CD14-positive monocyte (primary cell): ENCODE results near the gene IFT27. TPM values are rescaled to one million over a fixed set of nuclear protein-coding genes. Genes with fewer than 3 reads are reported as not detected.

Experiments
- DNase-seq, 3 donors: peaks; one replicate each; pipeline ENCODE4 v3.0.0-alpha.2; 2011 to 2022
- H2AFZ ChIP-seq: 2 replicates; pipeline ENCODE4 v1.6.0; 2012; ENCODE audit warnings: mild to moderate bottlenecking, low read depth, low read length, inconsistent platforms; ENCODE audit not compliant: insufficient read depth, poor library complexity, severe bottlenecking
- H3K27ac ChIP-seq, 2 donors: 1 replicate in 1 of 2; 2 replicates in 1 of 2; pipeline ENCODE4 v1.5.1; 2012 to 2013; ENCODE audit warnings: low read length in 2 of 2, control low read depth in 1 of 2, inconsistent platforms in 1 of 2, low read depth in 1 of 2, mild to moderate bottlenecking in 1 of 2
- H3K27me3 ChIP-seq, 2 donors: one replicate each; pipeline versions ENCODE4 v1.6.0 to v1.6.1; 2011 to 2013; ENCODE audit warnings: low read length in 2 of 2; ENCODE audit not compliant: control insufficient read depth in 2 of 2, insufficient read depth in 2 of 2
- H3K36me3 ChIP-seq, 2 donors: replicated peaks in 1 of 2; 1 replicate in 1 of 2; 2 replicates in 1 of 2; pipeline versions ENCODE4 v1.5.1 to v1.6.1; 2012 to 2013; ENCODE audit warnings: low read length in 2 of 2, control low read depth in 1 of 2, inconsistent platforms in 1 of 2, mild to moderate bottlenecking in 1 of 2; ENCODE audit not compliant: insufficient read depth in 2 of 2, control insufficient read depth in 1 of 2
- H3K4me1 ChIP-seq, 2 donors: 1 replicate in 1 of 2; 2 replicates in 1 of 2; pipeline versions ENCODE4 v1.5.1 to v1.6.1; 2012 to 2013; ENCODE audit warnings: low read length in 2 of 2, control low read depth in 1 of 2, inconsistent platforms in 1 of 2, mild to moderate bottlenecking in 1 of 2, moderate library complexity in 1 of 2; ENCODE audit not compliant: insufficient read depth in 2 of 2, control insufficient read depth in 1 of 2
- H3K4me2 ChIP-seq: replicated peaks from 2 replicates; pipeline ENCODE3; 2012; ENCODE audit warnings: low read length, moderate library complexity, mild to moderate bottlenecking; ENCODE audit not compliant: poor library complexity, severe bottlenecking; ENCODE audit errors: extremely low read depth
- H3K4me3 ChIP-seq, 3 experiments: fragments of 200-600 bp in 1 of 3; sonication (generic) in 1 of 3; replicated peaks in 1 of 3; 1 replicate in 2 of 3; 2 replicates in 1 of 3; pipeline ENCODE4 v1.5.1; 2011 to 2013; ENCODE audit warnings: low read length in 3 of 3, mild to moderate bottlenecking in 3 of 3, control low read depth in 2 of 3, low read depth in 2 of 3, inconsistent platforms in 1 of 3, moderate library complexity in 1 of 3
- H3K79me2 ChIP-seq: 2 replicates; pipeline ENCODE4 v1.6.0; 2012; ENCODE audit warnings: mild to moderate bottlenecking, control low read depth, inconsistent platforms, low read length, moderate library complexity; ENCODE audit not compliant: insufficient read depth
- H3K9ac ChIP-seq: 2 replicates; pipeline ENCODE4 v1.6.0; 2017; ENCODE audit warnings: low read length, mild to moderate bottlenecking; ENCODE audit not compliant: insufficient read depth, poor library complexity, severe bottlenecking
- H3K9me3 ChIP-seq, 2 donors: replicated peaks in 1 of 2; 1 replicate in 1 of 2; 2 replicates in 1 of 2; pipeline versions ENCODE4 v1.5.1 to v1.6.1; 2012 to 2013; ENCODE audit warnings: low read length in 2 of 2, control low read depth in 1 of 2; ENCODE audit not compliant: control insufficient read depth in 1 of 2, insufficient read depth in 1 of 2
- H4K20me1 ChIP-seq: 2 replicates; pipeline ENCODE4 v1.6.0; 2012; ENCODE audit warnings: mild to moderate bottlenecking, low read length, control low read depth, moderate library complexity; ENCODE audit not compliant: insufficient read depth
- H3K27ac Mint-ChIP-seq, 7 donors: one replicate each; pipeline ENCODE4 v1.8.0; 2020; ENCODE audit warnings: mild to moderate bottlenecking in 7 of 7, mixed read lengths in 7 of 7, moderate library complexity in 6 of 7, inconsistent platforms in 2 of 7
- H3K27me3 Mint-ChIP-seq, 3 donors: one replicate each; pipeline ENCODE4 v1.8.0; 2021 to 2022; ENCODE audit warnings: low read depth in 3 of 3, mild to moderate bottlenecking in 3 of 3, mixed read lengths in 3 of 3, moderate library complexity in 3 of 3, inconsistent platforms in 1 of 3
- H3K36me3 Mint-ChIP-seq, 2 donors: one replicate each; pipeline ENCODE4 v1.8.0; 2020; ENCODE audit warnings: mixed read lengths in 2 of 2, inconsistent platforms in 1 of 2, mild to moderate bottlenecking in 1 of 2
- H3K4me1 Mint-ChIP-seq: one replicate; pipeline ENCODE4 v1.8.0; 2020; ENCODE audit warnings: mild to moderate bottlenecking, mixed read lengths
- H3K4me3 Mint-ChIP-seq, 2 donors: one replicate each; pipeline ENCODE4 v1.8.0; 2020; ENCODE audit warnings: mild to moderate bottlenecking in 2 of 2, mixed read lengths in 2 of 2, moderate library complexity in 1 of 2
- H3K9me3 Mint-ChIP-seq, 7 donors: one replicate each; pipeline ENCODE4 v1.8.0; 2020 to 2022; ENCODE audit warnings: mixed read lengths in 7 of 7, mild to moderate bottlenecking in 6 of 7, moderate library complexity in 6 of 7, inconsistent platforms in 2 of 7
- CTCF ChIP-seq: fragments of 200-600 bp; IDR thresholded peaks from one replicate; pipeline ENCODE4 v1.8.0; 2022; ENCODE audit warnings: antibody characterized with exemption, mild to moderate bottlenecking
- WGBS: methylation state at CpG from one replicate; pipeline ENCODE4 v1.1.5; 2013; ENCODE audit warnings: missing lambda C conversion rate; ENCODE audit not compliant: insufficient coverage; 5-methylcytosine and 5-hydroxymethylcytosine counted together
- intact Hi-C, 2 donors: fragments of 100-400 bp; cut with micrococcal nuclease; formaldehyde crosslinking; loops; one replicate each; pipeline versions ENCODE4 v1.15.0 to v1.15.1; 2023
- polyA plus RNA-seq, 3 donors: library from polyadenylated mRNA; depleted of rRNA in 1 of 3; unstranded in 2 of 3; stranded (reverse) in 1 of 3; fragments of 300-500 nt in 2 of 3; fragments of >200 nt in 1 of 3; fragmentation: Illumina TruSeq in 2 of 3; gene quantifications; 1 replicate in 2 of 3; 2 replicates in 1 of 3; pipeline ENCODE4 v1.2.3, GENCODE V29; 2012 to 2021

IFT27 gene
- polyA plus RNA-seq, 3 donors: 12.5 to 16.9 (median 14.6) TPM

- H3K4me3 ChIP-seq: no peak overlapping the region
- intact Hi-C loops: no loop called here
- no peak for TF ChIP-seq CTCF
- H3K36me3 ChIP-seq: no peaks in the 10 kb centered on the region
- no peak overlapping the region for H3K4me2 ChIP-seq
- no peaks in the 10 kb centered on the region for H3K9me3 ChIP-seq
- no peaks in the 10 kb centered on the region for H3K4me1 ChIP-seq
- no peak overlapping the region for H3K4me3 Mint-ChIP-seq
- no peak for DNase-seq
- H3K9ac ChIP-seq: no peak overlapping the region
- H3K27ac ChIP-seq: no peak overlapping the region
- H3K79me2 ChIP-seq: no peaks in the 10 kb centered on the region
- no peaks in the 10 kb centered on the region for H3K36me3 Mint-ChIP-seq
- no peaks in the 10 kb centered on the region for H4K20me1 ChIP-seq
- no peak overlapping the region for H3K27ac Mint-ChIP-seq
- peaks cover 9 to 22% (median 11%) of the 10 kb centered on the region in 3 donors for H3K27me3 Mint-ChIP-seq
- H3K9me3 Mint-ChIP-seq: peaks cover 0 to 2% (median 0%) of the 10 kb centered on the region in 7 donors
- H3K4me1 Mint-ChIP-seq: no peaks in the 10 kb centered on the region
- peaks cover 2 to 3% of the 10 kb centered on the region in 2 donors for H3K27me3 ChIP-seq
- WGBS: no CpG with 5 or more reads among the region's 2 CpGs
- H2AFZ ChIP-seq: no peak overlapping the region
These were observed 61.8 kb downstream of the IFT27 start for GRCh38 chr22:36714110-36714509.

- H3K27ac ChIP-seq: no peak overlapping the region
- no peak overlapping the region for H3K4me3 ChIP-seq
- no peaks in the 10 kb centered on the region for H4K20me1 ChIP-seq
- Mint-ChIP-seq H3K36me3 (no peaks in the 10 kb centered on the region), H3K9me3 (peaks cover 0 to 2% (median 0%) of the 10 kb centered on the region in 7 donors), H3K27me3 (peaks cover 9 to 18% (median 11%) of the 10 kb centered on the region in 3 donors), H3K4me3 (no peak overlapping the region), H3K4me1 (no peaks in the 10 kb centered on the region), H3K27ac (no peak overlapping the region)
- H3K9me3 ChIP-seq: no peaks in the 10 kb centered on the region
- no peaks in the 10 kb centered on the region for H3K36me3 ChIP-seq
- no peak for DNase-seq
- 87% methylated on average over 2 of the region's 5 CpGs for WGBS
- H2AFZ ChIP-seq: no peak overlapping the region
- H3K79me2 ChIP-seq: no peaks in the 10 kb centered on the region
- H3K4me2 ChIP-seq: no peak overlapping the region
- intact Hi-C loops: no loop called here
- no peak overlapping the region for H3K9ac ChIP-seq
- peaks cover 2% of the 10 kb centered on the region in 2 donors for H3K27me3 ChIP-seq
- H3K4me1 ChIP-seq: no peaks in the 10 kb centered on the region
- no peak for TF ChIP-seq CTCF
These were observed 62.5 kb downstream of the IFT27 start for GRCh38 chr22:36713436-36713835.

Other genes starting within 250 kb of the IFT27 start
- 100 to 1,000 TPM; 102 to 244 (median 122) TPM for gene EIF3D, start 247.0 kb downstream of the IFT27 start, polyA plus RNA-seq
- gene CACNG2, start 72.4 kb downstream of the IFT27 start, polyA plus RNA-seq: not detected
- gene PVALB, start 40.9 kb upstream of the IFT27 start, polyA plus RNA-seq: under 1 TPM in 1 of 3 donors, not detected in 2; 0.65 TPM
- gene NCF4, start 84.9 kb upstream of the IFT27 start, polyA plus RNA-seq: 100 to 1,000 TPM; 206 to 249 (median 209) TPM
- 10 to 100 TPM; 29.9 to 91.1 (median 52.7) TPM for gene CSF2RB, start 137.5 kb upstream of the IFT27 start, polyA plus RNA-seq
- 10 to 100 TPM; 17.3 to 41.7 (median 34.5) TPM for gene TST, start 243.3 kb upstream of the IFT27 start, polyA plus RNA-seq
- gene MPST, start 243.6 kb upstream of the IFT27 start, polyA plus RNA-seq: 10 to 100 TPM; 27.9 to 53.7 (median 51.2) TPM